ENCODE data around the gene IGBP1. TPM values are rescaled to one million over a fixed set of nuclear protein-coding genes. Genes with fewer than 3 reads are reported as not detected.
"Not testable (repeated sequence)": the region's sequence is repeated elsewhere in the genome, so short reads cannot be mapped to it uniquely, and the experiment has no call there.

Gene IGBP1
- total and polyA plus RNA-seq, 10 of the 15 experiments (the other 5 are each of a cell fraction or from before 2014, with no cell fraction given): 29.7 to 120 (median 58.7) TPM

DNA sequence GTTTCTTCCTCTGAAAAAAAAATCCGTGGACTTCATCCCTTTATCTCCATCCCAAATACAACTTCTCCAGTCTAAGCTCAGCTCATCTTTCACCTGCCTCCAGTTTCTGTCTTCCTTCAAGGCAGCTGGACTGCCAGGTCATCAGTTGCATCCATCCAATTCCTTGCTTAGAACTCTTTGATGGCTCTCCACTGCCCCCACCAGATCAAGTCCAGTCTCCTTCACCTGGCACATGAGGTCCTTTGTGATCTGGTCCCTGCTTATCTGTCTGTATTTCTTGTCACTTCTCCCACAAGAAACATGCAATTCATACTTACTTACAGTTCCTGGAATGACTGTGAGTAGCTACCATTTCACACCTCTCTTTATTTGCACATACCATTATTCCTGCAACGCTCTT is 37.2 kb upstream of the IGBP1 start:
- ChIA-PET SMC1A (ENCODE audit: uncharacterized antibody, unreplicated experiment) (interaction anchor here (0.9 to 4.6 kb wide), 3 partner anchors 13 to 63 kb away, joined by 3 to 16 read pairs (median 4); no protein-coding TSS in a partner anchor), POLR2A (no interaction called here), CTCF (interaction anchor here (0.7 to 6.8 kb wide), 5 partner anchors 9 to 672 kb away, joined by 3 to 66 read pairs (median 5); partner anchors contain the start of gene IGBP1), RAD21 (ENCODE audit: unreplicated experiment) (interaction anchor here (0.7 to 1.4 kb wide), 2 partner anchors 61 to 63 kb away, joined by 3 read pairs; no protein-coding TSS in a partner anchor)
- Histone ChIP-seq H3K9me3 (replicated peaks; ENCODE audit: control insufficient read depth, insufficient read depth, low read length) (no peaks in the 10 kb centered on the region), H3K79me2 (ENCODE audit: control insufficient read depth, insufficient read depth, low read length) (no peaks in the 10 kb centered on the region), H3K4me2 (ENCODE audit: control insufficient read depth, insufficient read depth) (no peak overlapping the region), H3K9ac (ENCODE audit: control insufficient read depth, insufficient read depth, low read length) (no peak overlapping the region), H3K27me3 (replicated peaks in 1 of 2; ENCODE audit: control insufficient read depth in 2 of 2, insufficient read depth in 2 of 2, low read length in 1 of 2) (no peaks in the 10 kb centered on the region), H3K27ac (ENCODE audit: control insufficient read depth, insufficient read depth) (no peak overlapping the region), H3K4me1 (ENCODE audit: control insufficient read depth, insufficient read depth, low read length) (no peaks in the 10 kb centered on the region), H2AFZ (ENCODE audit: control insufficient read depth, low read depth, low read length) (no peak overlapping the region), H3K36me3 (ENCODE audit: control insufficient read depth in 2 of 2, insufficient read depth in 2 of 2, low read length in 1 of 2) (no peaks in the 10 kb centered on the region), H3K4me3 (no peak overlapping the region), H4K20me1 (ENCODE audit: control insufficient read depth, insufficient read depth) (no peaks in the 10 kb centered on the region)
- no TSS peak for BruUV-seq (replicated peaks)
- intact Hi-C loops (cut with micrococcal nuclease; ENCODE audit: unreplicated experiment) (loop anchor here (2.0 to 5.0 kb wide), 3 partner anchors 63 to 604 kb away; no protein-coding TSS in a partner anchor), in situ Hi-C loops (cut with MboI) (no loop called here)
- ATAC-seq (no peak), FAIRE-seq (no peak), DNase-seq (ENCODE audit: low read depth, low spot score) (no peak)
- 9% methylated on average over 2 of the region's 2 CpGs for WGBS (ENCODE audit: insufficient coverage, insufficient replicate concordance, low lambda C conversion rate, missing lambda C conversion rate)
- TF ChIP-seq TCF12 (IDR thresholded peaks at IDR 0.05; ENCODE audit: low read depth, low read length) (no peak), POLR2AphosphoS2 (IDR thresholded peaks at IDR 0.05; ENCODE audit: low read depth, low read length) (no peak), BMI1 (IDR thresholded peaks at IDR 0.05; ENCODE audit: borderline replicate concordance) (no peak)
- TF ChIP-seq, protein P1, sequence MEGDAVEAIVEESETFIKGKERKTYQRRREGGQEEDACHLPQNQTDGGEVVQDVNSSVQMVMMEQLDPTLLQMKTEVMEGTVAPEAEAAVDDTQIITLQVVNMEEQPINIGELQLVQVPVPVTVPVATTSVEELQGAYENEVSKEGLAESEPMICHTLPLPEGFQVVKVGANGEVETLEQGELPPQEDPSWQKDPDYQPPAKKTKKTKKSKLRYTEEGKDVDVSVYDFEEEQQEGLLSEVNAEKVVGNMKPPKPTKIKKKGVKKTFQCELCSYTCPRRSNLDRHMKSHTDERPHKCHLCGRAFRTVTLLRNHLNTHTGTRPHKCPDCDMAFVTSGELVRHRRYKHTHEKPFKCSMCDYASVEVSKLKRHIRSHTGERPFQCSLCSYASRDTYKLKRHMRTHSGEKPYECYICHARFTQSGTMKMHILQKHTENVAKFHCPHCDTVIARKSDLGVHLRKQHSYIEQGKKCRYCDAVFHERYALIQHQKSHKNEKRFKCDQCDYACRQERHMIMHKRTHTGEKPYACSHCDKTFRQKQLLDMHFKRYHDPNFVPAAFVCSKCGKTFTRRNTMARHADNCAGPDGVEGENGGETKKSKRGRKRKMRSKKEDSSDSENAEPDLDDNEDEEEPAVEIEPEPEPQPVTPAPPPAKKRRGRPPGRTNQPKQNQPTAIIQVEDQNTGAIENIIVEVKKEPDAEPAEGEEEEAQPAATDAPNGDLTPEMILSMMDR (IDR thresholded peaks at IDR 0.05 in 2 of 3, conservative IDR thresholded peaks at IDR 0.05 in 1 of 3; ENCODE audit: control insufficient read depth in 2 of 3, extremely low read depth in 1 of 3, insufficient read depth in 1 of 3, low read depth in 3 of 3, low read length in 3 of 3): 0 out of 6 replicates have a peak, but pooled peaks of 1 of the 3 experiments have one; percentile 9

DNA sequence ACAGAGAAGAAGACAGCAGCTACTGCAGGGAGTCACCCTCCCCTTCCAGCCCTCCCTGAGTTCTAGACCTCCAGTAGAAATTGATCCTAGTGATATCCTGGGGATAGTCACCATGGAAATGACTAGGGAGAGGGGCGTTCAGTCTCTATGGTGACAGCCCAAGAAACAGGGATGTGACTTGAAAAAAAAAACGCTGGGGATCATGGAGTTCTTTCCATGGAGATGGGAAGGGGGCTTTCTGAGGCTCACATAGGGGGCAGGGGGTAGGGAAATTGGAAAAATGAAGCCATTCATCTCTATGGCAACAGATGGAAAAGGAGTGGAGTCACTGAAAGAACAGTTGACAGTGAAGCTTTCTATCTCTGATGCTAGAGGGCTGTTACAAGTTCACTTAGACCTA is 28.0 kb upstream of the IGBP1 start:
- SMC1A ChIA-PET (ENCODE audit: uncharacterized antibody, unreplicated experiment): no interaction called here
- Histone ChIP-seq H3K4me2 (ENCODE audit: control insufficient read depth, insufficient read depth) (no peak overlapping the region), H3K27ac (ENCODE audit: control insufficient read depth, insufficient read depth) (no peak overlapping the region), H3K9me3 (replicated peaks; ENCODE audit: control insufficient read depth, insufficient read depth, low read length) (no peaks in the 10 kb centered on the region), H2AFZ (ENCODE audit: control insufficient read depth, low read depth, low read length) (no peak overlapping the region), H3K4me3 (no peak overlapping the region), H3K4me1 (ENCODE audit: control insufficient read depth, insufficient read depth, low read length) (no peaks in the 10 kb centered on the region), H3K9ac (ENCODE audit: control insufficient read depth, insufficient read depth, low read length) (no peak overlapping the region), H4K20me1 (ENCODE audit: control insufficient read depth, insufficient read depth) (no peaks in the 10 kb centered on the region), H3K79me2 (ENCODE audit: control insufficient read depth, insufficient read depth, low read length) (no peaks in the 10 kb centered on the region), H3K36me3 (ENCODE audit: control insufficient read depth in 2 of 2, insufficient read depth in 2 of 2, low read length in 1 of 2) (no peaks in the 10 kb centered on the region), H3K27me3 (replicated peaks in 1 of 2; ENCODE audit: control insufficient read depth in 2 of 2, insufficient read depth in 2 of 2, low read length in 1 of 2) (no peaks in the 10 kb centered on the region)
- 0% methylated on average over 2 of the region's 2 CpGs for WGBS (ENCODE audit: insufficient coverage, insufficient replicate concordance, low lambda C conversion rate, missing lambda C conversion rate)
- FAIRE-seq: no peak
- POLR2A ChIA-PET: no interaction called here
- no TSS peak for BruUV-seq (replicated peaks)
- in situ Hi-C loops (cut with MboI): no loop called here
- no peak for ATAC-seq
- RAD21 ChIA-PET (ENCODE audit: unreplicated experiment): interaction anchor here (0.5 kb wide), 1 partner anchor 50 kb away, joined by 4 read pairs; no protein-coding TSS in a partner anchor
- DNase-seq (ENCODE audit: low read depth, low spot score): no peak
- intact Hi-C loops (cut with micrococcal nuclease; ENCODE audit: unreplicated experiment): no loop called here
- CTCF ChIA-PET: interaction anchor here (2.7 kb wide), 1 partner anchor 8 kb away, joined by 11 read pairs; no protein-coding TSS in a partner anchor
- TF ChIP-seq RAD51 (IDR thresholded peaks at IDR 0.05) (no peak), HDAC6 (IDR thresholded peaks at IDR 0.05; ENCODE audit: unreplicated experiment) (no peak)

DNA sequence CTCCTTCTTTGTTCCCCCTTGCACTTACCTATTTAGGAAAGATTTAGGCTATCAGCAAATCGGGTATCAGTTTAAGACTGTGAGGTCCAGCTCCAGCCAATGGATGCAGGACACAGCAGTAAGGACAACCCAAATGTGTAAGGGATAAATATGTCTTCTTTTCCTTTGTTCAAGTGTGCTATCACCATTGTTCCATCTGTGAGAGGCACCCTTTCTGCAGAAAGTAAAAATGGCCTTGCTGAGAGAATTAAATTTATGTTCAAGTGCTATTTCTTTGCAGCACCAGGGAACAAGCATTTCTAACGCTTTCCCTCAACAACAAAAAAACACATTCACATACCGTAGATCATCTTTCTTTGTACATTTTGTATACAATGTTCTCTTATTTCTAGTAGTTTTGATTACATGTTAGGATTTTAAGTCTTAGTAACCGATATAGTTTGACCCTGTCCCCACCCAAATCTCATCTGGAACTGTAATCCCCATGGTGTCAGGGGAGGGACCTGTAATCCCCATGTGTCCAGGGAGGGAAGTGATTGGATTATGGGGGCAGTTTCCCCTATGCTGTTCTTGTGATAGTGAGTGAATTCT is 21.7 kb upstream of the IGBP1 start:
- FAIRE-seq; H2AFZ ChIP-seq (ENCODE audit: control insufficient read depth, low read depth, low read length); intact Hi-C loops (cut with micrococcal nuclease; ENCODE audit: unreplicated experiment); DNase-seq (ENCODE audit: low read depth, low spot score); H3K27ac ChIP-seq (ENCODE audit: control insufficient read depth, insufficient read depth); H3K27me3 ChIP-seq (replicated peaks in 1 of 2; ENCODE audit: control insufficient read depth in 2 of 2, insufficient read depth in 2 of 2, low read length in 1 of 2); H3K79me2 ChIP-seq (ENCODE audit: control insufficient read depth, insufficient read depth, low read length); CTCF ChIA-PET; BruUV-seq (replicated peaks); H3K9me3 ChIP-seq (replicated peaks; ENCODE audit: control insufficient read depth, insufficient read depth, low read length); H3K36me3 ChIP-seq (ENCODE audit: control insufficient read depth in 2 of 2, insufficient read depth in 2 of 2, low read length in 1 of 2); H4K20me1 ChIP-seq (ENCODE audit: control insufficient read depth, insufficient read depth); H3K9ac ChIP-seq (ENCODE audit: control insufficient read depth, insufficient read depth, low read length); ATAC-seq; RAD21 ChIA-PET (ENCODE audit: unreplicated experiment); in situ Hi-C loops (cut with MboI); H3K4me1 ChIP-seq (ENCODE audit: control insufficient read depth, insufficient read depth, low read length); POLR2A ChIA-PET; H3K4me2 ChIP-seq (ENCODE audit: control insufficient read depth, insufficient read depth); SMC1A ChIA-PET (ENCODE audit: uncharacterized antibody, unreplicated experiment); H3K4me3 ChIP-seq: not testable (repeated sequence)
- WGBS (ENCODE audit: insufficient coverage, insufficient replicate concordance, low lambda C conversion rate, missing lambda C conversion rate): 49% methylated on average over 4 of the region's 4 CpGs

Data from GM12878 (cell line).